A673 (cell line): ENCODE results near the gene CITED1. TPM values are rescaled to one million over a fixed set of nuclear protein-coding genes. Genes with fewer than 3 reads are reported as not detected.
"Not testable (repeated sequence)": the region's sequence is repeated elsewhere in the genome, so short reads cannot be mapped to it uniquely, and the experiment has no call there.

Experiments
- BruUV-seq: library from RNA; stranded (reverse); fragments of 400-500 nt; replicated peaks from 2 replicates; lab custom pipeline; 2021; lab: Mats Ljungman, UMichigan
- CTCF ChIA-PET: fragments of 300-600 bp; sonication (Branson Sonifier 250); formaldehyde crosslinking; loops from one replicate; lab custom pipeline; 2022; ENCODE audit warnings: antibody characterized with exemption; lab: Charles Lee
- POLR2A ChIA-PET: fragments of 300-600 bp; sonication (Branson Sonifier 250); formaldehyde crosslinking; loops from one replicate; lab custom pipeline; 2022; ENCODE audit warnings: antibody characterized with exemption; ENCODE audit not compliant: low non-redundant PET; lab: Charles Lee
- DNase-seq: peaks from one replicate; pipeline ENCODE4 v3.0.0-alpha.2; 2015; ENCODE audit warnings: low spot score
- H3K27ac ChIP-seq: fragments of 200-600 bp; sonication (generic); 2 replicates; pipeline ENCODE4 v1.5.1; 2016; ENCODE audit warnings: mixed run types, low read depth, mild to moderate bottlenecking, mixed read lengths, antibody characterized with exemption, low read length; ENCODE audit not compliant: poor library complexity, severe bottlenecking
- H3K27me3 ChIP-seq: fragments of 200-600 bp; sonication (generic); replicated peaks from 2 replicates; pipeline ENCODE4 v1.6.1; 2017; ENCODE audit warnings: mixed run types, low read depth, mild to moderate bottlenecking, mixed read lengths, antibody characterized with exemption, low read length; ENCODE audit not compliant: insufficient read depth, poor library complexity
- H3K36me3 ChIP-seq: fragments of 200-600 bp; sonication (generic); 2 replicates; pipeline ENCODE4 v1.6.1; 2016; ENCODE audit warnings: mixed run types, mild to moderate bottlenecking, mixed read lengths, antibody characterized with exemption, low read length; ENCODE audit not compliant: insufficient read depth, poor library complexity, severe bottlenecking
- H3K4me1 ChIP-seq: fragments of 200-600 bp; sonication (generic); 2 replicates; pipeline ENCODE4 v1.6.1; 2017; ENCODE audit warnings: mixed run types, mild to moderate bottlenecking, mixed read lengths, antibody characterized with exemption, low read length; ENCODE audit not compliant: insufficient read depth, poor library complexity, severe bottlenecking
- H3K4me3 ChIP-seq: fragments of 200-600 bp; sonication (generic); 2 replicates; pipeline ENCODE4 v1.5.1; 2016; ENCODE audit warnings: low read depth, mixed run types, mild to moderate bottlenecking, mixed read lengths, low read length; ENCODE audit not compliant: poor library complexity, severe bottlenecking
- H3K9me3 ChIP-seq: fragments of 200-600 bp; sonication (generic); 2 replicates; pipeline ENCODE4 v1.6.1; 2016; ENCODE audit warnings: mixed run types, low read depth, mild to moderate bottlenecking, mixed read lengths, antibody characterized with exemption, low read length; ENCODE audit not compliant: poor library complexity, severe bottlenecking
- CTCF ChIP-seq: fragments of 300-800, 200-600 bp; sonication (generic); conservative IDR thresholded peaks from 2 replicates; pipeline ENCODE4 v1.5.1; 2017; ENCODE audit warnings: low read depth, mild to moderate bottlenecking, antibody characterized with exemption, low read length, moderate library complexity, mixed read lengths
- EZH2 ChIP-seq: fragments of 200-600 bp; sonication (generic); IDR thresholded peaks from 2 replicates; pipeline ENCODE4 v1.6.1; 2017; ENCODE audit warnings: borderline replicate concordance, low read depth, mild to moderate bottlenecking, mixed read lengths, antibody characterized with exemption, low read length; ENCODE audit not compliant: poor library complexity, severe bottlenecking
- intact Hi-C: fragments of 100-400 bp; cut with micrococcal nuclease; formaldehyde crosslinking; loops from one replicate; pipeline ENCODE4 v1.10.0; 2022; ENCODE audit not compliant: unreplicated experiment
- total RNA-seq: library from RNA; stranded (reverse); gene quantifications from 2 replicates; pipeline ENCODE4 v1.2.3, GENCODE V29; 2021

The CITED1 gene
- total RNA-seq, 1 experiment from 2014 or later: 3.2 TPM

- intact Hi-C loops: no loop called here
- Histone ChIP-seq H3K4me3 (no peak overlapping the region), H3K27me3 (peaks cover 3% of the 10 kb centered on the region), H3K4me1 (no peaks in the 10 kb centered on the region), H3K27ac (no peak overlapping the region), H3K36me3 (no peaks in the 10 kb centered on the region), H3K9me3 (no peaks in the 10 kb centered on the region)
- no TSS peak for BruUV-seq
- ChIA-PET CTCF (no interaction called here), POLR2A (no interaction called here)
- TF ChIP-seq CTCF (no peak), EZH2 (no peak)
- DNase-seq: no peak
Measured at GRCh38 chrX:72330131-72330530, 24.4 kb upstream of the CITED1 start.

- Histone ChIP-seq H3K27ac (no peak overlapping the region), H3K9me3 (no peaks in the 10 kb centered on the region), H3K4me3 (no peak overlapping the region), H3K4me1 (no peaks in the 10 kb centered on the region), H3K36me3 (no peaks in the 10 kb centered on the region), H3K27me3 (peaks cover 3% of the 10 kb centered on the region)
- no TSS peak for BruUV-seq
- no peak for DNase-seq
- ChIA-PET CTCF (no interaction called here), POLR2A (no interaction called here)
- intact Hi-C loops: no loop called here
- no peak for TF ChIP-seq CTCF
- no peak for TF ChIP-seq EZH2
Measured at GRCh38 chrX:72326605-72327300, 21.0 kb upstream of the CITED1 start.

GRCh38 chrX:72319651-72320050 is 13.9 kb upstream of the CITED1 start:
- CTCF ChIA-PET, H3K4me3 ChIP-seq, H3K9me3 ChIP-seq, POLR2A ChIA-PET, H3K4me1 ChIP-seq, H3K27me3 ChIP-seq, H3K36me3 ChIP-seq, BruUV-seq, intact Hi-C loops, DNase-seq, H3K27ac ChIP-seq: not testable (repeated sequence)

- POLR2A ChIA-PET: no interaction called here
- Histone ChIP-seq H3K4me3 (no peak overlapping the region), H3K27ac (no peak overlapping the region), H3K4me1 (no peaks in the 10 kb centered on the region), H3K9me3 (no peaks in the 10 kb centered on the region), H3K27me3 (peaks cover 10% of the 10 kb centered on the region), H3K36me3 (no peaks in the 10 kb centered on the region)
- TF ChIP-seq EZH2 (no peak), CTCF (no peak)
- intact Hi-C loops: no loop called here
- CTCF ChIA-PET: no interaction called here
- BruUV-seq: no TSS peak
- no peak for DNase-seq
Measured at GRCh38 chrX:72317139-72317538, 11.4 kb upstream of the CITED1 start.
